Panc1 (cell line): ENCODE data around the gene ARL2BP. TPM values are rescaled to one million over a fixed set of nuclear protein-coding genes. Genes with fewer than 3 reads are reported as not detected.

ENCODE experiments used
- ATAC-seq: fragments of 200-7000 bp; cut with Tn5 transposase; 2 replicates; pipeline ENCODE4 v1.9.1; 2020; ENCODE audit warnings: mild to moderate bottlenecking, moderate library complexity
- BruUV-seq: library from RNA; stranded (reverse); fragments of 400-500 nt; replicated peaks from 2 replicates; lab custom pipeline; 2021; lab: Mats Ljungman, UMichigan
- CTCF ChIA-PET: fragments of 300-600 bp; sonication (Branson Sonifier 250); formaldehyde crosslinking; loops from one replicate; lab custom pipeline; 2022; ENCODE audit warnings: antibody characterized with exemption; lab: Charles Lee
- POLR2A ChIA-PET: fragments of 300-600 bp; sonication (Branson Sonifier 250); formaldehyde crosslinking; loops from one replicate; lab custom pipeline; 2022; ENCODE audit warnings: antibody characterized with exemption; lab: Charles Lee
- DNase-seq: peaks from one replicate; pipeline ENCODE4 v3.0.0-alpha.2; 2010; ENCODE audit warnings: low read depth, low spot score
- H3K27ac ChIP-seq: 2 replicates; pipeline ENCODE4 v1.5.1; 2011; ENCODE audit warnings: mild to moderate bottlenecking, low read length, inconsistent platforms
- H3K27me3 ChIP-seq: fragments of 200-500 bp; sonication (Bioruptor generic); 2 replicates; pipeline ENCODE4 v1.6.0; 2014; ENCODE audit warnings: low read length, inconsistent platforms; ENCODE audit not compliant: control insufficient read depth, insufficient read depth
- H3K36me3 ChIP-seq: fragments of 200-500 bp; sonication (Bioruptor generic); 2 replicates; pipeline ENCODE4 v1.5.1; 2014; ENCODE audit warnings: inconsistent platforms, mild to moderate bottlenecking, low read length, moderate library complexity; ENCODE audit not compliant: control insufficient read depth, insufficient read depth
- H3K4me1 ChIP-seq: 2 replicates; pipeline ENCODE4 v1.5.1; 2011; ENCODE audit warnings: inconsistent platforms, mild to moderate bottlenecking, low read length, moderate library complexity; ENCODE audit not compliant: control insufficient read depth, insufficient read depth
- H3K4me3 ChIP-seq, 2 experiments: 2 replicates each; pipeline ENCODE4 v1.5.1; 2011 to 2012; ENCODE audit warnings: low read depth in 2 of 2, low read length in 2 of 2, mild to moderate bottlenecking in 2 of 2, inconsistent platforms in 1 of 2, moderate library complexity in 1 of 2
- H3K9me3 ChIP-seq: fragments of 200-500 bp; sonication (Bioruptor generic); 2 replicates; pipeline ENCODE4 v1.5.1; 2014; ENCODE audit warnings: low read depth, mild to moderate bottlenecking, inconsistent platforms, low read length, moderate library complexity; ENCODE audit not compliant: control insufficient read depth, insufficient read depth
- POLR2AphosphoS5 ChIP-seq: IDR thresholded peaks from 2 replicates; pipeline ENCODE4 v1.6.1; 2012; ENCODE audit warnings: mild to moderate bottlenecking, low read depth, low read length, moderate library complexity
- SIN3A ChIP-seq: IDR thresholded peaks from 2 replicates; pipeline ENCODE4 v1.6.1; 2012; ENCODE audit warnings: low read depth, mild to moderate bottlenecking, low read length, moderate library complexity, borderline replicate concordance; ENCODE audit not compliant: insufficient read depth
- TCF7L2 ChIP-seq: IDR thresholded peaks from 2 replicates; pipeline ENCODE4 v1.6.1; 2011; ENCODE audit warnings: mild to moderate bottlenecking, low read depth, low read length, inconsistent platforms
- in situ Hi-C: cut with HindIII; loops from 2 replicates; pipeline ENCODE4 v1.10.0; 2016; ENCODE audit warnings: low sequenced_read_pairs, low pct_unique_long_range_greater_than_20kb
- intact Hi-C: fragments of 100-400 bp; cut with micrococcal nuclease; formaldehyde crosslinking; loops from one replicate; pipeline ENCODE4 v1.10.0; 2022; ENCODE audit not compliant: unreplicated experiment
- total RNA-seq: library from RNA; stranded (reverse); gene quantifications from one replicate; pipeline ENCODE4 v1.2.1, GENCODE V29; 2021; ENCODE audit not compliant: unreplicated experiment
- TF ChIP-seq, protein P1 (sequence below): fragments of 450-650 bp; IDR thresholded peaks from 2 replicates; pipeline ENCODE4 v1.5.1; 2017; ENCODE audit warnings: mild to moderate bottlenecking
- TF ChIP-seq, protein P2 (sequence below), 2 experiments: IDR thresholded peaks; 2 replicates each; pipeline ENCODE4 v1.6.1; 2011 to 2012; ENCODE audit warnings: low read depth in 2 of 2, control low read depth in 1 of 2, low read length in 1 of 2, mild to moderate bottlenecking in 1 of 2, moderate library complexity in 1 of 2; ENCODE audit not compliant: insufficient read depth in 1 of 2

Gene ARL2BP
- total RNA-seq, 1 experiment from 2014 or later = 47.7 TPM

DNA sequence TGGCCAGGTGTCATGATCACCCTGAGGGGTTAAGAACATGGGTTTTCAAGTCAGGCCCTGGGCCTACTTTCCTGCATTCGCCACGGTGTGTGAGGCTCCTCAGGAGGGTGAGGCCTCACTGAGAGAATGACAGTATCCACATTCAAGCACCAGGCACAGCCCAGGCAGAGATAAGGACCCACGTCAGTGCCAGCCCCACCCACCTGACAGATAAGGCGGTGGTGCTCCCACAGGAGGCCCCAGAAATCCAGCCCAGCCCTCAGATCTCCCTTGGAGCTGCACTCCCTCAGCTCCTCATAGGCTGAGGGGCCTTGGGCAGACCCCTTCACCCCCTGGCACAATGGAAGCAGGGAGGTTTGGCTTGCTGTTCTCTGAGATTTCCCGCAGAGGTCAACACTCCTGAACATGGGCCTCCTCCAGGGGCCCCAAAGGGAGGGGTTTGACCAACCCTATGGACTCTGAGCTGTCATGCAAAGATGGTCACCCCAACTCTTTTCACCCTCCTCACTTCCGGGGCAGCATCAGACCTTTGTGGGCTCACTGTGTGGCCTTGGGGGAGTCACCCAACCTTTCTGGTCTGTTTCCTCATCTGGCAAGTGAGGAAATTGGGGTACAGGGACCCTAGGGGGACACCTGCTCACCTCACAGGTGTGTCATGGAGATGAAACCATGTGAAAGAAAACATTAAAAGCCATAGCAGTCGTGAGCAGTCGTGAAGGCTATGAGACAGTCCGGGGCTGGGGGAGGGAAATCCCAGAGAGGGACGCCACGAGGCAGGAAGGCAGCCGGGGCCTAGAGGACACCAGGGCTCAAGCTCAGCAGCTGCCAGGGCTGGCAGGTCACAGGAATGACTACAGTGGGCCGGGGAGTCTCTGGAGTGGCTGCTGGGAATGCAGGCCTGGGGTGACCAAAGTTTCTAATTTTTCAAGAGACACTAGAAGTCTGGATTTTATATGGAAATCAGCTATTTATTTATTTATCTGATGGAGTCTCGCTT, 24.0 kb downstream of the ARL2BP start:
- DNase-seq (no peak), ATAC-seq (no peak)
- Histone ChIP-seq H3K4me3 (no peak overlapping the region), H3K9me3 (no peaks in the 10 kb centered on the region), H3K27ac (no peak overlapping the region), H3K27me3 (no peaks in the 10 kb centered on the region), H3K36me3 (no peaks in the 10 kb centered on the region), H3K4me1 (peaks cover 6% of the 10 kb centered on the region)
- intact Hi-C loops = no loop called here
- in situ Hi-C loops = no loop called here
- TF ChIP-seq TCF7L2 (no peak), POLR2AphosphoS5 (no peak), SIN3A (no peak)
- TF ChIP-seq, protein P1, sequence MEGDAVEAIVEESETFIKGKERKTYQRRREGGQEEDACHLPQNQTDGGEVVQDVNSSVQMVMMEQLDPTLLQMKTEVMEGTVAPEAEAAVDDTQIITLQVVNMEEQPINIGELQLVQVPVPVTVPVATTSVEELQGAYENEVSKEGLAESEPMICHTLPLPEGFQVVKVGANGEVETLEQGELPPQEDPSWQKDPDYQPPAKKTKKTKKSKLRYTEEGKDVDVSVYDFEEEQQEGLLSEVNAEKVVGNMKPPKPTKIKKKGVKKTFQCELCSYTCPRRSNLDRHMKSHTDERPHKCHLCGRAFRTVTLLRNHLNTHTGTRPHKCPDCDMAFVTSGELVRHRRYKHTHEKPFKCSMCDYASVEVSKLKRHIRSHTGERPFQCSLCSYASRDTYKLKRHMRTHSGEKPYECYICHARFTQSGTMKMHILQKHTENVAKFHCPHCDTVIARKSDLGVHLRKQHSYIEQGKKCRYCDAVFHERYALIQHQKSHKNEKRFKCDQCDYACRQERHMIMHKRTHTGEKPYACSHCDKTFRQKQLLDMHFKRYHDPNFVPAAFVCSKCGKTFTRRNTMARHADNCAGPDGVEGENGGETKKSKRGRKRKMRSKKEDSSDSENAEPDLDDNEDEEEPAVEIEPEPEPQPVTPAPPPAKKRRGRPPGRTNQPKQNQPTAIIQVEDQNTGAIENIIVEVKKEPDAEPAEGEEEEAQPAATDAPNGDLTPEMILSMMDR = no peak
- TF ChIP-seq, protein P2, sequence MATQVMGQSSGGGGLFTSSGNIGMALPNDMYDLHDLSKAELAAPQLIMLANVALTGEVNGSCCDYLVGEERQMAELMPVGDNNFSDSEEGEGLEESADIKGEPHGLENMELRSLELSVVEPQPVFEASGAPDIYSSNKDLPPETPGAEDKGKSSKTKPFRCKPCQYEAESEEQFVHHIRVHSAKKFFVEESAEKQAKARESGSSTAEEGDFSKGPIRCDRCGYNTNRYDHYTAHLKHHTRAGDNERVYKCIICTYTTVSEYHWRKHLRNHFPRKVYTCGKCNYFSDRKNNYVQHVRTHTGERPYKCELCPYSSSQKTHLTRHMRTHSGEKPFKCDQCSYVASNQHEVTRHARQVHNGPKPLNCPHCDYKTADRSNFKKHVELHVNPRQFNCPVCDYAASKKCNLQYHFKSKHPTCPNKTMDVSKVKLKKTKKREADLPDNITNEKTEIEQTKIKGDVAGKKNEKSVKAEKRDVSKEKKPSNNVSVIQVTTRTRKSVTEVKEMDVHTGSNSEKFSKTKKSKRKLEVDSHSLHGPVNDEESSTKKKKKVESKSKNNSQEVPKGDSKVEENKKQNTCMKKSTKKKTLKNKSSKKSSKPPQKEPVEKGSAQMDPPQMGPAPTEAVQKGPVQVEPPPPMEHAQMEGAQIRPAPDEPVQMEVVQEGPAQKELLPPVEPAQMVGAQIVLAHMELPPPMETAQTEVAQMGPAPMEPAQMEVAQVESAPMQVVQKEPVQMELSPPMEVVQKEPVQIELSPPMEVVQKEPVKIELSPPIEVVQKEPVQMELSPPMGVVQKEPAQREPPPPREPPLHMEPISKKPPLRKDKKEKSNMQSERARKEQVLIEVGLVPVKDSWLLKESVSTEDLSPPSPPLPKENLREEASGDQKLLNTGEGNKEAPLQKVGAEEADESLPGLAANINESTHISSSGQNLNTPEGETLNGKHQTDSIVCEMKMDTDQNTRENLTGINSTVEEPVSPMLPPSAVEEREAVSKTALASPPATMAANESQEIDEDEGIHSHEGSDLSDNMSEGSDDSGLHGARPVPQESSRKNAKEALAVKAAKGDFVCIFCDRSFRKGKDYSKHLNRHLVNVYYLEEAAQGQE (IDR thresholded peaks at IDR 0.05; ENCODE audit: insufficient read depth in 1 of 2, low read depth in 2 of 2, low read length in 1 of 2) = no peak
- CTCF ChIA-PET = no interaction called here
- POLR2A ChIA-PET = no interaction called here
- no TSS peak for BruUV-seq

DNA sequence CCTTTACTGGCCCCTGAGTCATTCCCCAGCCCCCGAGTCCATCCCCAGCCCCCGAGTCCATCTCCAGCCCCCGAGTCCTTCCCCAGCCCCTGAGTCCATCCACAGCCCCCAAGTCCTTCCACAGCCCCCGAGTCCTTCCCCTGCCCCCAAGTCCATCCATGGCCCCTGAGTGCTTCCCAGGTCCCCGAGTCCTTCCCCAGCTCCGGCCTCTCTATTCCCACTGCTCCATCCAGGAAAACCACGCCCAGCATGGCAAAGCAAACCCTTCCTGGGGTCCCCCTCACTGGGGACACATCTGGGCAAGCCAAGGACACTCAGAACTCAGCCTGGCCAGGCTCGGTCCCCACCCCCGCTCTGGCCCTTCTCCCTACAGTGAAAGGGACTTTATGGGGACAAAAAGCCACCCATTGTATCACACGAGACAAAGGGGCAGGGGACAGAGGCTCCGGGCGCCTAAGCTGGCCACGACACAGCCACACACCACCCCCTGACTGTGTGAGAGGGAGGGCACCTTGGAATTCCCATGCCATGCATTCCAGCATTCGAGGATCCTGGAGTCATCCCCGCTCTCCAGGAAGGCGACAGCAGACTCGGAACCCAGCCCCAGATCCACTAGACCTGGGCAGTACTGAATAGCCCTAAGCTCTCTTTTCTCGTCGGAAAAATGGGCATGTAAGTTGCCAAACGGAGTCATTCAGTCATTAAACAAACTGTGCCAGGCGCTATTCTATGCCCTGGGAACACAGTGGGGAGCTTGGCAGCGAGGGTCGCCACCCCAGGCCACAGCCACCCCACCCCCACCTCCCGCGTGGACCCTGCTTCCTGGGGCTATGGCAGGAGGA, 25.4 kb downstream of the ARL2BP start:
- CTCF ChIA-PET = no interaction called here
- intact Hi-C loops = no loop called here

More for the DNA sequence above, 25.4 kb downstream of the ARL2BP start:
- no peaks in the 10 kb centered on the region for H3K27me3 ChIP-seq
- TF ChIP-seq POLR2AphosphoS5 = no peak
- in situ Hi-C loops = no loop called here
- H3K27ac ChIP-seq = no peak overlapping the region
- no peaks in the 10 kb centered on the region for H3K36me3 ChIP-seq
- ATAC-seq (no peak), DNase-seq (no peak)
- no TSS peak for BruUV-seq
- peaks cover 6% of the 10 kb centered on the region for H3K4me1 ChIP-seq
- POLR2A ChIA-PET = interaction anchor here (0.7 kb wide), 1 partner anchor 544 kb away, joined by 3 read pairs; no protein-coding TSS in a partner anchor
- no peak overlapping the region for H3K4me3 ChIP-seq
- H3K9me3 ChIP-seq = no peaks in the 10 kb centered on the region
